Nephron progenitor cell (in vitro differentiated cells): Measurements from ENCODE around the gene FGF9.

Experiments used
- DNase-seq: peaks from one replicate; pipeline ENCODE4 v3.0.0; 2021
- H3K27ac Mint-ChIP-seq: 2 replicates; pipeline ENCODE4 v1.8.0; 2021; ENCODE audit warnings: mild to moderate bottlenecking, moderate library complexity, mixed read lengths
- H3K27me3 Mint-ChIP-seq: 2 replicates; pipeline ENCODE4 v1.8.0; 2021; ENCODE audit warnings: mild to moderate bottlenecking, low read depth, mixed read lengths; ENCODE audit not compliant: poor library complexity
- H3K36me3 Mint-ChIP-seq: 2 replicates; pipeline ENCODE4 v1.8.0; 2021; ENCODE audit warnings: low read depth, mixed read lengths
- H3K4me1 Mint-ChIP-seq: 2 replicates; pipeline ENCODE4 v1.8.0; 2021; ENCODE audit warnings: mixed read lengths
- H3K4me3 Mint-ChIP-seq: 2 replicates; pipeline ENCODE4 v1.8.0; 2021; ENCODE audit warnings: mild to moderate bottlenecking, moderate library complexity, mixed read lengths
- H3K9me3 Mint-ChIP-seq: 2 replicates; pipeline ENCODE4 v1.8.0; 2021; ENCODE audit warnings: mild to moderate bottlenecking, moderate library complexity, mixed read lengths
- TF ChIP-seq, protein P1 (sequence below): fragments of 200-600 bp; sonication (generic); IDR thresholded peaks from 2 replicates; pipeline ENCODE4 v1.5.0; 2021; ENCODE audit warnings: antibody characterized with exemption

The FGF9 gene

DNA sequence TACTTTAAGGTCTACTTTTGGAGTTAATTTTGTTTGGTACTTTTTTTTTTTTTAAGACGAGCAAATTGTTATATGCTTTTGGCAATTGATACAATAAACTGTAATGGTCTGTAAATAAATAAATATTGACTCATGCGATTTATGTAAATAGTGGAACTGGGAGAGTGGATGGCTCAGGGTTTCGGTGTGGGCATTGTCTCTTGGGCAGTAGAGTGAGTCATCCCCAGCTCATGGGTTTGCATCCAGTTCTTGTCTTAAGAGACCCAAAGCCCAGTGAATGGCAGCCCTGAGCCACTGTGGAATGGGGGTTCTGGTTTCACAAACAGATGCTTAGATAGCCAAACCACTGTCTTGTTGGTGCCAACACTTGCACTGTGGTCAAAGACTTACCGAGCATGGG is 33.0 kb downstream of the FGF9 start:
- Mint-ChIP-seq H3K4me1 (peaks cover 19% of the 10 kb centered on the region), H3K27ac (no peak overlapping the region), H3K4me3 (no peak overlapping the region), H3K27me3 (no peaks in the 10 kb centered on the region), H3K36me3 (peaks cover 42% of the 10 kb centered on the region), H3K9me3 (no peaks in the 10 kb centered on the region)
- no peak for DNase-seq
- TF ChIP-seq, protein P1, sequence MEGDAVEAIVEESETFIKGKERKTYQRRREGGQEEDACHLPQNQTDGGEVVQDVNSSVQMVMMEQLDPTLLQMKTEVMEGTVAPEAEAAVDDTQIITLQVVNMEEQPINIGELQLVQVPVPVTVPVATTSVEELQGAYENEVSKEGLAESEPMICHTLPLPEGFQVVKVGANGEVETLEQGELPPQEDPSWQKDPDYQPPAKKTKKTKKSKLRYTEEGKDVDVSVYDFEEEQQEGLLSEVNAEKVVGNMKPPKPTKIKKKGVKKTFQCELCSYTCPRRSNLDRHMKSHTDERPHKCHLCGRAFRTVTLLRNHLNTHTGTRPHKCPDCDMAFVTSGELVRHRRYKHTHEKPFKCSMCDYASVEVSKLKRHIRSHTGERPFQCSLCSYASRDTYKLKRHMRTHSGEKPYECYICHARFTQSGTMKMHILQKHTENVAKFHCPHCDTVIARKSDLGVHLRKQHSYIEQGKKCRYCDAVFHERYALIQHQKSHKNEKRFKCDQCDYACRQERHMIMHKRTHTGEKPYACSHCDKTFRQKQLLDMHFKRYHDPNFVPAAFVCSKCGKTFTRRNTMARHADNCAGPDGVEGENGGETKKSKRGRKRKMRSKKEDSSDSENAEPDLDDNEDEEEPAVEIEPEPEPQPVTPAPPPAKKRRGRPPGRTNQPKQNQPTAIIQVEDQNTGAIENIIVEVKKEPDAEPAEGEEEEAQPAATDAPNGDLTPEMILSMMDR, result no peak

DNA sequence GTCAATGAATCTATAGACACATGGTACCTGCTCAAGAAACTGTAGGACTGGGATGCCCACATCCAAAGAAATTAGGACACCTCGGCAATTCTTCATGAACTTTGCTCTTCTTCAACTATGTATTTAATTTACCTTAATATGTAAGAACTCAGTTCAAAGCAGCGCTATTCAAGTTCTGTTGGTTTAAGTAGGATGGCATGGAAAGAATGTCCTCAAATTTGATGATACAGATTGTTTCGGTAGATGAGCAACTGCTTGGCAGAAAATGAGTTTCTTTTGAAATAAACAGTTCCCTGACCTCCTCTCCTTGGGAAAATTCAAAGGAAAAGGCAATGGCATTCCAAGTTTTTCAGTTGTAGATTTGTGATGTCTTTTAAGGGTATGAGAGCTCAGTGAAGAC is 36.7 kb downstream of the FGF9 start:
- TF ChIP-seq, protein P1, result no peak
- no peak for DNase-seq
- H3K27ac Mint-ChIP-seq, result no peak overlapping the region
- peaks cover 10% of the 10 kb centered on the region for H3K4me1 Mint-ChIP-seq
- H3K27me3 Mint-ChIP-seq, result no peaks in the 10 kb centered on the region
- peaks cover 31% of the 10 kb centered on the region for H3K36me3 Mint-ChIP-seq
- no peak overlapping the region for H3K4me3 Mint-ChIP-seq
- H3K9me3 Mint-ChIP-seq, result peaks cover 20% of the 10 kb centered on the region

DNA sequence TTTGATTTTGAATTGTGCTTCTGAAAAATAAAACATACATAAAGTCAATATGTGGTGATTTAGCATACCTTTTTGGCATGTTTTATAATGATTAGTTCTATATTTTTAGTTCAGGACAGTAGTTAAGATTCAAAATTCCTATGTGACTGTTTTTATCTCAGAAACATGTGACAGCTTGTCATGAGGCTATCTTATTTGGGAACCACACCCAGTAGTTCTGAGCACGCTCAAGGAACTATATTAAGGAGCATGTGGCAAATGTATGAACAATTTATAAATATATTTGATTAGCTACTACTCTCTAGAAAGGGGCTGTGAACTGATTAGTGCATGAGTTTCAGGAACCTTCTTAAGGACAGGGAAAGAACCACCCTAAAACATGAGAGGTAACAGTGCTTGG is 38.8 kb downstream of the FGF9 start:
- no peak overlapping the region for H3K4me3 Mint-ChIP-seq
- DNase-seq, result no peak
- no peaks in the 10 kb centered on the region for H3K27me3 Mint-ChIP-seq
- peaks cover 20% of the 10 kb centered on the region for H3K36me3 Mint-ChIP-seq
- TF ChIP-seq, protein P1, result no peak
- H3K9me3 Mint-ChIP-seq, result peaks cover 30% of the 10 kb centered on the region
- H3K27ac Mint-ChIP-seq, result no peak overlapping the region
- peaks cover 6% of the 10 kb centered on the region for H3K4me1 Mint-ChIP-seq

DNA sequence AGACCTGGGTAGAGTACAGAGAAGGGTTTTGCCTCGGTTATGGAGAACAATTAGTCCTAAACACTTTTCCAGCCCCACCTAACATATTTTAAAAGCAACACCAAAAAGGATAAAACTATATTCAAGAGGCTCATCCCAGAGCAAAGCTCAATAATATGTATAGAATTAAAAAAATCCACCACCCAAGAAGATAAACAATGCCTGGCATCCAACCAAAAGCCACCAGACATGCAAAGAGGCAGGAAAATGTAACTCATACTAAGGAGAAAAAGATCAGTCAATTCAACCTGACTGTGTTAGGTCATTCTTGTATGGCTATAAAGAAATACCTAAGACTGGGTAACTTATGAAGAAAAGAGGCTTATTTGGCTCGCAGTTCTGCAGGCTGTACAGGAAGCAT is 39.3 kb downstream of the FGF9 start:
- Mint-ChIP-seq H3K27me3 (no peaks in the 10 kb centered on the region), H3K4me3 (no peak overlapping the region), H3K27ac (no peak overlapping the region), H3K4me1 (peaks cover 6% of the 10 kb centered on the region), H3K36me3 (peaks cover 20% of the 10 kb centered on the region), H3K9me3 (peaks cover 34% of the 10 kb centered on the region)
- TF ChIP-seq, protein P1, result no peak
- DNase-seq, result no peak

DNA sequence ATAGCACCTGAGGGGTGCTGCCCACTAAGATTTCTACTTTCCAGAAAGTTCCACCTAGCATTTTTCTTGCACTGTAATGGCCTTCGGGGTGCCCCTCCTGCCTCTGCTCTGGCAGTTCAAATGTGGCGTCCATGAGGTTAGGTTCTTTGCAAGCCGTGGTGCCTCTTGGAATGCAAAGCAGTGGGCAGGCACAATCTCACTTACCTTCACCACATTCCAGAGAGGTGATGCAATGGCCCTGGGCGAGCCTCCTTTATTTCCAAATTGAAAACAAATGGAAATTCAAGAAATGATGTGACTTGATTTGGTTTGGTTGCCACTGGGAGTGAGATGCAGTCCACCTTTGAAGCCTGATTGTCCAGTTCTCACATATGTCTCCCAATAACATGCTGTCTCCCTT is 46.9 kb downstream of the FGF9 start:
- Mint-ChIP-seq H3K27me3 (peaks cover 2% of the 10 kb centered on the region), H3K4me3 (no peak overlapping the region), H3K9me3 (peaks cover 12% of the 10 kb centered on the region), H3K36me3 (no peaks in the 10 kb centered on the region), H3K4me1 (peaks cover 10% of the 10 kb centered on the region), H3K27ac (no peak overlapping the region)
- DNase-seq, result no peak
- TF ChIP-seq, protein P1, result no peak

DNA sequence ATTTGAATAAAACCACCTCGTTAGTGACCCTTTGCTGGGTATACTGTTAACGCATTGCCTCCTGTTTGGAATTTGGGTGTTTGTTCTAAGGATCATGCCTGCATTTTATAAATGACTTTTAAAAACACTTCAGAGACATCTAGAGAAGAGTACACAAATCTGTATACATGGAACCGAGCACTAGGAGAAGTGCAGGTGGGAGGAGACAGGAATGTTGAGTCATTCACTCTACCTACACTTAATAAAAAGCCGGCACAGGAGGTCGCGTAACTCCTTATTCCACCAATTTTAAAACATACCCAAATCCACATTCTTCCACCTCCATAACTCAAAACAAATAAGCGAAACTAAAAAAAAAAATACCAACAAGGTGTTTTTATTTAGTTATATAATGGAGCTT is 48.6 kb downstream of the FGF9 start:
- no peaks in the 10 kb centered on the region for H3K36me3 Mint-ChIP-seq
- peaks cover 19% of the 10 kb centered on the region for H3K4me1 Mint-ChIP-seq
- H3K9me3 Mint-ChIP-seq, result peaks cover 14% of the 10 kb centered on the region
- DNase-seq, result no peak
- H3K27me3 Mint-ChIP-seq, result peaks cover 3% of the 10 kb centered on the region
- H3K4me3 Mint-ChIP-seq, result no peak overlapping the region
- no peak overlapping the region for H3K27ac Mint-ChIP-seq
- TF ChIP-seq, protein P1, result no peak
